Prostate gland (tissue), 2 donors: Measurements from ENCODE around the gene UBE2C.

Experiments
- CTCF ChIP-seq, 4 experiments: fragments of 200-600 bp in 2 of 4; fragments of 450-650 bp in 2 of 4; sonication (generic) in 2 of 4; IDR thresholded peaks; 1 replicate in 3 of 4; 2 replicates in 1 of 4; pipeline ENCODE4 v1.5.1; 2016 to 2019; ENCODE audit warnings: antibody characterized with exemption in 4 of 4, mild to moderate bottlenecking in 2 of 4, moderate library complexity in 2 of 4
- POLR2A ChIP-seq: fragments of 450-650 bp; IDR thresholded peaks from one replicate; pipeline ENCODE4 v1.6.1; 2016; ENCODE audit warnings: antibody characterized with exemption, mild to moderate bottlenecking

GRCh38 chr20:45772693-45773092 lies 39.8 kb upstream of the UBE2C start:
- no peak for TF ChIP-seq CTCF (IDR thresholded peaks at IDR 0.05)
- no peak for TF ChIP-seq POLR2A
